IMR-90 (cell line): ENCODE measurements around the gene BBS1. TPM values are rescaled to one million over a fixed set of nuclear protein-coding genes. Genes with fewer than 3 reads are reported as not detected.

Experiments
- ATAC-seq: fragments of 200-7000 bp; cut with Tn5 transposase; 2 replicates; pipeline ENCODE4 v1.9.1; 2020; ENCODE audit warnings: low read depth, mild to moderate bottlenecking, moderate library complexity
- BruUV-seq: library from RNA; stranded (reverse); fragments of 400-500 nt; replicated peaks from 2 replicates; lab custom pipeline; 2021; lab: Mats Ljungman, UMichigan
- CTCF ChIA-PET: fragments of 300-600 bp; formaldehyde crosslinking; extraction: SDS; loops from one replicate; lab custom pipeline; 2021; ENCODE audit warnings: antibody characterized with exemption; lab: Yijun Ruan, JAX
- POLR2A ChIA-PET: fragments of 300-600 bp; sonication (Branson Sonifier 250); formaldehyde crosslinking; loops from one replicate; lab custom pipeline; 2022; ENCODE audit warnings: antibody characterized with exemption; ENCODE audit not compliant: unreplicated experiment; lab: Charles Lee
- DNase-seq: peaks from one replicate; pipeline ENCODE4 v3.0.0; 2013
- H2AFZ ChIP-seq: replicated peaks from 2 replicates; pipeline ENCODE3; 2013; ENCODE audit warnings: low read length, mild to moderate bottlenecking; ENCODE audit not compliant: poor library complexity
- H2AK5ac ChIP-seq: 2 replicates; pipeline ENCODE4 v1.6.1; 2013; ENCODE audit warnings: low read depth, low read length, inconsistent platforms
- H2AK9ac ChIP-seq: replicated peaks from 2 replicates; pipeline ENCODE3; 2013; ENCODE audit warnings: mild to moderate bottlenecking, low read depth, low read length, moderate library complexity; ENCODE audit not compliant: poor library complexity
- H2BK120ac ChIP-seq: 2 replicates; pipeline ENCODE4 v1.6.1; 2013; ENCODE audit warnings: low read depth, low read length, inconsistent platforms
- H2BK15ac ChIP-seq: 3 replicates; pipeline ENCODE4 v1.6.1; 2013; ENCODE audit warnings: low read depth, low read length, inconsistent platforms
- H2BK20ac ChIP-seq: 2 replicates; pipeline ENCODE4 v1.6.1; 2013; ENCODE audit warnings: low read depth, mild to moderate bottlenecking, inconsistent platforms, low read length, moderate library complexity
- H2BK5ac ChIP-seq: 2 replicates; pipeline ENCODE4 v1.6.1; 2013; ENCODE audit warnings: mild to moderate bottlenecking, low read depth, low read length, inconsistent platforms; ENCODE audit not compliant: poor library complexity, severe bottlenecking
- H3K14ac ChIP-seq: replicated peaks from 2 replicates; pipeline ENCODE4 v1.6.1; 2013; ENCODE audit warnings: low read depth, low read length, inconsistent platforms
- H3K18ac ChIP-seq: 2 replicates; pipeline ENCODE4 v1.6.1; 2013; ENCODE audit warnings: low read depth, low read length, control low read depth
- H3K23ac ChIP-seq: 2 replicates; pipeline ENCODE4 v1.6.1; 2013; ENCODE audit warnings: low read depth, low read length, inconsistent platforms
- H3K27ac ChIP-seq: 2 replicates; pipeline ENCODE4 v1.5.1; 2013; ENCODE audit warnings: mild to moderate bottlenecking, control low read depth, low read length; ENCODE audit not compliant: insufficient read depth
- H3K27me3 ChIP-seq: 2 replicates; pipeline ENCODE4 v1.6.1; 2013; ENCODE audit warnings: low read length; ENCODE audit not compliant: control insufficient read depth, insufficient read depth
- H3K36me3 ChIP-seq: 2 replicates; pipeline ENCODE4 v1.6.1; 2013; ENCODE audit warnings: low read length, mixed read lengths; ENCODE audit not compliant: control insufficient read depth, insufficient read depth
- H3K4ac ChIP-seq: 2 replicates; pipeline ENCODE4 v1.6.1; 2013; ENCODE audit warnings: low read depth, low read length, inconsistent platforms
- H3K4me1 ChIP-seq: 2 replicates; pipeline ENCODE4 v1.6.1; 2013; ENCODE audit warnings: low read length, mixed read lengths; ENCODE audit not compliant: control insufficient read depth, insufficient read depth
- H3K4me2 ChIP-seq: 2 replicates; pipeline ENCODE4 v1.6.1; 2013; ENCODE audit warnings: low read depth, mild to moderate bottlenecking, control low read depth, low read length, moderate library complexity
- H3K4me3 ChIP-seq: 2 replicates; pipeline ENCODE4 v1.5.1; 2013; ENCODE audit warnings: low read depth, mild to moderate bottlenecking, control low read depth, low read length, moderate library complexity; ENCODE audit not compliant: insufficient read depth
- H3K56ac ChIP-seq: 2 replicates; pipeline ENCODE4 v1.6.1; 2013; ENCODE audit warnings: low read length, inconsistent platforms; ENCODE audit not compliant: insufficient read depth; ENCODE audit errors: extremely low read depth
- H3K79me1 ChIP-seq, 2 experiments: 2 replicates each; pipeline ENCODE4 v1.6.1; 2013; ENCODE audit warnings: low read length in 2 of 2, inconsistent platforms in 1 of 2, low read depth in 1 of 2
- H3K9ac ChIP-seq: 2 replicates; pipeline ENCODE4 v1.6.1; 2013; ENCODE audit warnings: low read depth, low read length, control low read depth
- H3K9me1 ChIP-seq: 2 replicates; pipeline ENCODE4 v1.6.1; 2013; ENCODE audit warnings: low read length, inconsistent platforms; ENCODE audit not compliant: insufficient read depth
- H3K9me3 ChIP-seq: 2 replicates; pipeline ENCODE4 v1.6.1; 2013; ENCODE audit warnings: low read length; ENCODE audit not compliant: control insufficient read depth, insufficient read depth
- H4K20me1 ChIP-seq: 2 replicates; pipeline ENCODE4 v1.6.1; 2013; ENCODE audit warnings: low read length, inconsistent platforms; ENCODE audit not compliant: insufficient read depth
- H4K5ac ChIP-seq: 2 replicates; pipeline ENCODE4 v1.6.1; 2013; ENCODE audit warnings: mild to moderate bottlenecking, low read depth, low read length, control low read depth
- H4K8ac ChIP-seq, 2 experiments: 2 replicates each; pipeline ENCODE4 v1.6.1; 2013; ENCODE audit warnings: low read depth in 2 of 2, low read length in 2 of 2, control low read depth in 1 of 2, inconsistent platforms in 1 of 2
- H4K91ac ChIP-seq: 2 replicates; pipeline ENCODE4 v1.6.1; 2013; ENCODE audit warnings: low read depth, low read length, inconsistent platforms; ENCODE audit not compliant: insufficient read depth
- BHLHE40 ChIP-seq: fragments of 150-350 bp; IDR thresholded peaks from 2 replicates; pipeline ENCODE4 v1.6.1; 2016; ENCODE audit warnings: mild to moderate bottlenecking, low read depth, low read length
- MAFK ChIP-seq: IDR thresholded peaks from 2 replicates; pipeline ENCODE4 v1.6.1; 2012; ENCODE audit warnings: low read depth, low read length, improper control_type of control experiment
- MXI1 ChIP-seq: IDR thresholded peaks from 2 replicates; pipeline ENCODE4 v1.6.1; 2012; ENCODE audit warnings: low read depth, mild to moderate bottlenecking, low read length, moderate library complexity, borderline replicate concordance
- USF2 ChIP-seq: fragments of 150-350 bp; IDR thresholded peaks from 2 replicates; pipeline ENCODE4 v1.6.1; 2017; ENCODE audit warnings: mild to moderate bottlenecking, antibody characterized with exemption, low read length, low read depth
- whole genome bisulfite sequencing, 2 experiments: methylation state at CpG; one replicate each; pipeline versions ENCODE4 v1.1.5 to v1.1.7; 2013; ENCODE audit warnings: missing lambda C conversion rate in 2 of 2; ENCODE audit not compliant: insufficient read length in 1 of 2; ENCODE audit errors: extremely low coverage in 2 of 2; 5-methylcytosine and 5-hydroxymethylcytosine counted together
- dilution Hi-C: fragments of 300-500 bp; cut with HindIII; formaldehyde crosslinking; loops from one replicate; pipeline ENCODE4 v1.14.3; 2018; ENCODE audit warnings: low sequenced_read_pairs; ENCODE audit not compliant: unreplicated experiment
- in situ Hi-C: fragments of 300-500 bp; cut with MboI; formaldehyde crosslinking; loops from 3 replicates; pipeline ENCODE4 v1.14.3; 2019; ENCODE audit warnings: low sequenced_read_pairs, inconsistent platforms, mixed read lengths
- intact Hi-C: fragments of 100-400 bp; cut with micrococcal nuclease; formaldehyde crosslinking; loops from 2 replicates; pipeline ENCODE4 v1.10.0; 2022
- polyA plus RNA-seq, 3 experiments: library from polyadenylated mRNA; depleted of rRNA; stranded (reverse); fragments of >200 nt; gene quantifications; 2 replicates each; pipeline ENCODE4 v1.2.3, GENCODE V29; 2012; ENCODE audit warnings: low replicate concordance in 1 of 3
- total RNA-seq: library from RNA; depleted of rRNA; stranded (reverse); fragments of >200 nt; gene quantifications from 2 replicates; pipeline ENCODE4 v1.2.3, GENCODE V29; 2012

Gene BBS1
- total and polyA plus RNA-seq, 2 of the 4 experiments (the other 2 are of a cell fraction) = 16.5 to 20.6 TPM

- POLR2A ChIA-PET = interaction anchor here (0.6 kb wide), 1 partner anchor 70 kb away, joined by 4 read pairs; the partner anchor contains the start of gene RBM4
- no peaks in the 10 kb centered on the region for H4K20me1 ChIP-seq
Observed at GRCh38 chr11:66568124-66568916, 57.9 kb downstream of the BBS1 start, which contains the start of gene CTSF. TSS of gene CTSF (minus strand) at chr11:66568606. CDS start at chr11:66568486, 120 bp downstream.

More at GRCh38 chr11:66568124-66568916, 57.9 kb downstream of the BBS1 start, which contains the start of gene CTSF:
- Histone ChIP-seq H2AK5ac (no peak within 1 kb of the TSS), H2AK9ac (peak within 1 kb of the TSS; percentile 78), H4K8ac (peak within 1 kb of the TSS in 1 of 2 experiments; percentile 85; a peak in 2 of 4 replicates), H4K5ac (no peak within 1 kb of the TSS), H3K9me1 (peaks cover 6% of the 10 kb centered on the region; the same call in 1 of the 2 replicates), H3K4me2 (peak within 1 kb of the TSS; percentile 49), H2BK120ac (no peak within 1 kb of the TSS), H2BK5ac (no peak within 1 kb of the TSS), H3K56ac (no peak within 1 kb of the TSS), H3K27me3 (peaks cover 2% of the 10 kb centered on the region; the same call in 1 of the 2 replicates), H3K36me3 (peaks cover 3% of the 10 kb centered on the region; the same call in 1 of the 2 replicates), H2AFZ (peak within 1 kb of the TSS; percentile 95), H3K14ac (no peak within 1 kb of the TSS), H3K79me1 (no peaks in the 10 kb centered on the region), H2BK20ac (no peak within 1 kb of the TSS), H3K9me3 (no peaks in the 10 kb centered on the region), H3K9ac (no peak within 1 kb of the TSS), H2BK15ac (no peak within 1 kb of the TSS), H3K23ac (no peak within 1 kb of the TSS), H3K4ac (peak within 1 kb of the TSS; percentile 22; the same call in 1 of the 2 replicates), H3K4me3 (peak within 1 kb of the TSS; percentile 41), H3K4me1 (peaks cover 3% of the 10 kb centered on the region; the same call in 1 of the 2 replicates), H3K27ac (no peak within 1 kb of the TSS), H3K18ac (no peak within 1 kb of the TSS), H4K91ac (no peak within 1 kb of the TSS)
- peak; percentile 49 for DNase-seq
- ATAC-seq = peak; percentile 98
- dilution Hi-C loops (no loop called here), intact Hi-C loops (no loop called here), in situ Hi-C loops (no loop called here)
- 4% methylated on average over 42 of the region's 77 CpGs; no CpG with 5 or more reads in 1 of the 2 experiments for WGBS, 2 experiments
- BruUV-seq = no TSS peak
- TF ChIP-seq MXI1 = peak; percentile 30; the same call in 1 of the 2 replicates
- peak; percentile 94 for TF ChIP-seq BHLHE40
- TF ChIP-seq USF2 = peak; percentile 87
- TF ChIP-seq MAFK = no peak
- CTCF ChIA-PET = interaction anchor here (1.0 kb wide), 1 partner anchor 110 kb away, joined by 4 read pairs; the partner anchor contains the start of gene RBM4B
